ENCODE results near the gene UBL3.

DNA sequence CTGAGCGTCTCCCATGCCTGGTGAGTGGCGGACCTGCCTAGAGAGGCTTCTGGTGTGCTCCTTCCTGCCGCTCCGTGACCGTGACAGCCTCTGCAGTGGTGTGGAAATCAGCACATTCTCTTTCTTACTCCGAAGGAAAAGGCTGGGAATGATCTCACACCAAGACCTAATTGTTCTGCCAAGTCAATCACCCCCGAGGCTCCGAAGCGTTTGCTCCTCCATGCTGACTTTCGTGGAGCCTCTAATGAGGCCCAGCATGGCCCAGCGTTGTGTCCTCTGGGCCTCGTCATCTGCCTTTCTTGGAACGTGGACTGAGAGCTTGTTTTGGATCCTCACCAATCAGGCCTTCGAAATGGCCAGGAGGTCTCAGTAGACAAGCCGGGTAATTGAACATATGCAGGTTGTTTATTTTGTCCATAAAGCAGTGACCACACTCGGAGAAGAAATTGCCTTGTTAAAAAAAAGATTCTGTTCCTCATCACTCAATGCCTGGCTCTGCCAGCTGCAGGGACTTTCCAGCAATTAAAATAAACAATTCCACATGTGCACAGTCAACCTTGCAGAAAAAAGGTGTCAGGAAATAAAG lies 107.1 kb downstream of the UBL3 start:
- TF ChIP-seq, protein P1, sequence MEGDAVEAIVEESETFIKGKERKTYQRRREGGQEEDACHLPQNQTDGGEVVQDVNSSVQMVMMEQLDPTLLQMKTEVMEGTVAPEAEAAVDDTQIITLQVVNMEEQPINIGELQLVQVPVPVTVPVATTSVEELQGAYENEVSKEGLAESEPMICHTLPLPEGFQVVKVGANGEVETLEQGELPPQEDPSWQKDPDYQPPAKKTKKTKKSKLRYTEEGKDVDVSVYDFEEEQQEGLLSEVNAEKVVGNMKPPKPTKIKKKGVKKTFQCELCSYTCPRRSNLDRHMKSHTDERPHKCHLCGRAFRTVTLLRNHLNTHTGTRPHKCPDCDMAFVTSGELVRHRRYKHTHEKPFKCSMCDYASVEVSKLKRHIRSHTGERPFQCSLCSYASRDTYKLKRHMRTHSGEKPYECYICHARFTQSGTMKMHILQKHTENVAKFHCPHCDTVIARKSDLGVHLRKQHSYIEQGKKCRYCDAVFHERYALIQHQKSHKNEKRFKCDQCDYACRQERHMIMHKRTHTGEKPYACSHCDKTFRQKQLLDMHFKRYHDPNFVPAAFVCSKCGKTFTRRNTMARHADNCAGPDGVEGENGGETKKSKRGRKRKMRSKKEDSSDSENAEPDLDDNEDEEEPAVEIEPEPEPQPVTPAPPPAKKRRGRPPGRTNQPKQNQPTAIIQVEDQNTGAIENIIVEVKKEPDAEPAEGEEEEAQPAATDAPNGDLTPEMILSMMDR (optimal IDR thresholded peaks at IDR 0.05 in 1 of 3, IDR thresholded peaks at IDR 0.05 in 1 of 3, conservative IDR thresholded peaks at IDR 0.05 in 1 of 3; ENCODE audit: extremely low read depth in 1 of 3, insufficient read depth in 2 of 3, low read length in 3 of 3), result no peak
- no peak for TF ChIP-seq EZH2 (IDR thresholded peaks at IDR 0.05; ENCODE audit: low read length)
